CD4-positive, alpha-beta T cell (primary cell): ENCODE results near the gene LRFN4. TPM values are rescaled to one million over a fixed set of nuclear protein-coding genes. Genes with fewer than 3 reads are reported as not detected.
A peak's percentile ranks its signal among the peaks of the same experiment; 100 is the strongest.

Experiments
- ATAC-seq: fragments of 200-7000 bp; cut with Tn5 transposase; one replicate; pipeline ENCODE4 v1.10.0; 2022; ENCODE audit warnings: mild to moderate bottlenecking; ENCODE audit not compliant: poor library complexity
- CTCF ChIA-PET: fragments of 350-600 bp; sonication (Branson Sonifier 250); formaldehyde crosslinking; loops from one replicate; lab custom pipeline; 2021; ENCODE audit warnings: antibody characterized with exemption, inconsistent platforms; lab: Charles Lee
- POLR2A ChIA-PET: fragments of 350-600 bp; sonication (Branson Sonifier 250); formaldehyde crosslinking; loops from one replicate; lab custom pipeline; 2021; ENCODE audit warnings: antibody characterized with exemption, inconsistent platforms; lab: Charles Lee
- DNase-seq, 14 experiments: peaks; one replicate each; pipeline ENCODE4 v3.0.0-alpha.2; 2013 to 2020; ENCODE audit warnings: mixed read lengths in 2 of 14
- H3K27ac ChIP-seq, 2 donors: one replicate each; pipeline versions ENCODE4 v1.5.1 to v1.7.0; 2013; ENCODE audit warnings: low read length in 2 of 2, low read depth in 1 of 2, mild to moderate bottlenecking in 1 of 2
- H3K27me3 ChIP-seq, 2 experiments: 1 replicate in 1 of 2; 2 replicates in 1 of 2; pipeline versions ENCODE4 v1.6.1 to v1.7.0; 2013; ENCODE audit warnings: low read length in 2 of 2, control low read depth in 1 of 2, mild to moderate bottlenecking in 1 of 2, moderate library complexity in 1 of 2; ENCODE audit not compliant: insufficient read depth in 2 of 2, control insufficient read depth in 1 of 2
- H3K36me3 ChIP-seq: one replicate; pipeline ENCODE4 v1.6.1; 2013; ENCODE audit warnings: low read length, control low read depth; ENCODE audit not compliant: insufficient read depth
- H3K4me1 ChIP-seq: one replicate; pipeline ENCODE4 v1.6.1; 2013; ENCODE audit warnings: low read length, control low read depth; ENCODE audit not compliant: insufficient read depth
- H3K4me3 ChIP-seq: one replicate; pipeline ENCODE4 v1.5.1; 2013; ENCODE audit warnings: mild to moderate bottlenecking, low read length, moderate library complexity
- H3K9me3 ChIP-seq, 2 experiments: 1 replicate in 1 of 2; 2 replicates in 1 of 2; pipeline versions ENCODE4 v1.6.1 to v1.7.0; 2013; ENCODE audit warnings: low read length in 2 of 2, mild to moderate bottlenecking in 2 of 2, control low read depth in 1 of 2, moderate library complexity in 1 of 2; ENCODE audit not compliant: control insufficient read depth in 1 of 2, insufficient read depth in 1 of 2
- H3K27ac Mint-ChIP-seq: one replicate; pipeline ENCODE4 v1.8.0; 2020; ENCODE audit warnings: mixed read lengths
- H3K27me3 Mint-ChIP-seq: one replicate; pipeline ENCODE4 v1.8.0; 2021; ENCODE audit warnings: mixed read lengths
- H3K36me3 Mint-ChIP-seq: one replicate; pipeline ENCODE4 v1.8.0; 2021; ENCODE audit warnings: low read depth, mixed read lengths
- H3K4me1 Mint-ChIP-seq: one replicate; pipeline ENCODE4 v1.8.0; 2021; ENCODE audit warnings: low read depth, mixed read lengths
- H3K4me3 Mint-ChIP-seq: one replicate; pipeline ENCODE4 v1.8.0; 2020; ENCODE audit warnings: mild to moderate bottlenecking, mixed read lengths
- H3K9me3 Mint-ChIP-seq: one replicate; pipeline ENCODE4 v1.8.0; 2020; ENCODE audit warnings: mixed read lengths
- CTCF ChIP-seq: fragments of 200-600 bp; IDR thresholded peaks from one replicate; pipeline ENCODE4 v1.8.0; 2022; ENCODE audit warnings: antibody characterized with exemption, mild to moderate bottlenecking
- intact Hi-C, 2 experiments: fragments of 100-400 bp; cut with DNase I in 1 of 2; cut with micrococcal nuclease in 1 of 2; formaldehyde crosslinking; loops; one replicate each; pipeline versions ENCODE4 v1.15.1 to v1.9.0; 2023 to 2025; cut with DNase I, micrococcal nuclease
- total RNA-seq, 174 experiments: library from RNA in 2 of 174; stranded (reverse) in 2 of 174; gene quantifications; one replicate each; pipeline ENCODE4 v1.2.3 and lab custom pipeline; 2021 to 2026

Gene LRFN4
- total RNA-seq, 2 experiments from 2014 or later, result 1.6 to 2.5 TPM

- ChIA-PET CTCF (no interaction called here), POLR2A (no interaction called here)
- peaks cover 14% of the 10 kb centered on the region for H3K4me1 Mint-ChIP-seq
- no peaks in the 10 kb centered on the region for H3K27me3 Mint-ChIP-seq
- H3K4me3 Mint-ChIP-seq, result no peak overlapping the region
- DNase-seq (no peak), ATAC-seq (no peak)
- H3K9me3 ChIP-seq, result no peaks in the 10 kb centered on the region
- H3K27me3 ChIP-seq, result no peaks in the 10 kb centered on the region
- H3K36me3 ChIP-seq, result no peaks in the 10 kb centered on the region
- intact Hi-C loops, result no loop called here
- H3K9me3 Mint-ChIP-seq, result no peaks in the 10 kb centered on the region
- no peaks in the 10 kb centered on the region for H3K36me3 Mint-ChIP-seq
- H3K27ac Mint-ChIP-seq, result no peak overlapping the region
- H3K4me1 ChIP-seq, result peaks cover 13% of the 10 kb centered on the region
- no peak overlapping the region for H3K4me3 ChIP-seq
- H3K27ac ChIP-seq, result no peak overlapping the region
- TF ChIP-seq CTCF, result no peak
Observed at GRCh38 chr11:66879583-66879982, 22.7 kb downstream of the LRFN4 start.

GRCh38 chr11:66879999-66880398 is 23.1 kb downstream of the LRFN4 start:
- no peaks in the 10 kb centered on the region for H3K9me3 Mint-ChIP-seq
- intact Hi-C loops, result no loop called here
- peaks cover 13% of the 10 kb centered on the region for H3K4me1 ChIP-seq
- H3K27ac ChIP-seq, result no peak overlapping the region
- H3K27me3 Mint-ChIP-seq, result no peaks in the 10 kb centered on the region
- no peaks in the 10 kb centered on the region for H3K36me3 ChIP-seq
- H3K4me3 ChIP-seq, result no peak overlapping the region
- H3K4me3 Mint-ChIP-seq, result no peak overlapping the region
- DNase-seq (no peak), ATAC-seq (no peak)
- CTCF ChIA-PET, result no interaction called here
- peaks cover 14% of the 10 kb centered on the region for H3K4me1 Mint-ChIP-seq
- no peaks in the 10 kb centered on the region for H3K9me3 ChIP-seq
- no peaks in the 10 kb centered on the region for H3K36me3 Mint-ChIP-seq
- no peak for TF ChIP-seq CTCF
- no peaks in the 10 kb centered on the region for H3K27me3 ChIP-seq
- POLR2A ChIA-PET, result no interaction called here
- H3K27ac Mint-ChIP-seq, result no peak overlapping the region

- no peak for TF ChIP-seq CTCF
- Histone ChIP-seq H3K9me3 (no peaks in the 10 kb centered on the region), H3K27ac (no peak overlapping the region), H3K27me3 (no peaks in the 10 kb centered on the region), H3K4me3 (no peak overlapping the region), H3K36me3 (no peaks in the 10 kb centered on the region), H3K4me1 (peaks cover 13% of the 10 kb centered on the region)
- ATAC-seq, result peak; percentile 68
- H3K27me3 Mint-ChIP-seq, result no peaks in the 10 kb centered on the region
- intact Hi-C loops, result no loop called here
- no peaks in the 10 kb centered on the region for H3K9me3 Mint-ChIP-seq
- no peaks in the 10 kb centered on the region for H3K36me3 Mint-ChIP-seq
- ChIA-PET CTCF (no interaction called here), POLR2A (interaction anchor here (1.2 to 1.4 kb wide), 2 partner anchors 37 to 203 kb away, joined by 5 to 8 read pairs; partner anchors contain the start of genes RBM4B and RCE1)
- no peak overlapping the region for H3K27ac Mint-ChIP-seq
- peaks cover 14% of the 10 kb centered on the region for H3K4me1 Mint-ChIP-seq
- peak in 5 of 14 experiments; percentile 13 to 40 (median 18) for DNase-seq
- no peak overlapping the region for H3K4me3 Mint-ChIP-seq
Observed at GRCh38 chr11:66880496-66881450, 23.9 kb downstream of the LRFN4 start.
